ENCODE measurements around the gene CLPTM1L.
A peak's percentile ranks its signal among the peaks of the same experiment; 100 is the strongest.
"Not testable (repeated sequence)": the region's sequence is repeated elsewhere in the genome, so short reads cannot be mapped to it uniquely, and the experiment has no call there.

The CLPTM1L gene

GRCh38 chr5:1311439-1312055 lies 33.4 kb downstream of the CLPTM1L start:
- no peak for DNase-seq

- no peak for DNase-seq
Measured at GRCh38 chr5:1310118-1310517, 34.8 kb downstream of the CLPTM1L start.

- no peak for DNase-seq
Measured at GRCh38 chr5:1304033-1304432, 40.9 kb downstream of the CLPTM1L start.

GRCh38 chr5:1302258-1302657 lies 42.6 kb downstream of the CLPTM1L start:
- DNase-seq = no peak

GRCh38 chr5:1300581-1301083 lies 44.3 kb downstream of the CLPTM1L start:
- no peak for DNase-seq

- no peak for DNase-seq
Measured at GRCh38 chr5:1299961-1300360, 44.9 kb downstream of the CLPTM1L start.

DNA sequence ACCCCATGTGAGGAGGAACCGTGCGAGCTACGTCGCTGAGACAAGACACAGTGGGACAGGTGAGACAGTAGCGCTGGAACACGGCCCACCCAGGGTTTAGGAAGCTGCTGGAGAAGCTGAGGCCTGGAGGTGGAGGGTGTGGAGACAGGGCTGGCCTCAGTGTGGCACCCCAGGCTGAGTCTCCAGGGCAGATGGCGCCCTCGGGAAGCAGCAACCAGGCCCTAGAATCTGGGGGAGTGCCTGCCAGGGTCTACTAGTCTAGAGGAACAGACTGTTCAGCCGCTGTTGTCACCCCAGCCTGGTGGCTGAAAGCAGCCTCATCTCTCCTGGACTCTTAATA lies 45.4 kb downstream of the CLPTM1L start:
- no peak for DNase-seq

- no peak for DNase-seq
Measured at GRCh38 chr5:1298723-1299510, 46.0 kb downstream of the CLPTM1L start.

- DNase-seq = no peak
Measured at GRCh38 chr5:1298067-1298551, 46.8 kb downstream of the CLPTM1L start.

GRCh38 chr5:1297243-1297642 lies 47.7 kb downstream of the CLPTM1L start:
- DNase-seq = no peak

DNA sequence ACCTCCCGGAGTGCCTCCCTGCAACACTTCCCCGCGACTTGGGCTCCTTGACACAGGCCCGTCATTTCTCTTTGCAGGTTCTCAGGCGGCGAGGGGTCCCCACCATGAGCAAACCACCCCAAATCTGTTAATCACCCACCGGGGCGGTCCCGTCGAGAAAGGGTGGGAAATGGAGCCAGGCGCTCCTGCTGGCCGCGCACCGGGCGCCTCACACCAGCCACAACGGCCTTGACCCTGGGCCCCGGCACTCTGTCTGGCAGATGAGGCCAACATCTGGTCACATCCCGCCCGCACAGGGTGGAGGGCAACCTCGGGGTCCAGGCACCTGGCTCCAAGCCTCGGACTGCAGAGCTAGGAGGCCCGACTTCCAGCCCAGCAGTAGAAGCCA lies 49.3 kb downstream of the CLPTM1L start:
- DNase-seq = no peak

GRCh38 chr5:1294835-1295649 lies 49.9 kb downstream of the CLPTM1L start, which contains the start of gene TERT:
TSS of gene TERT (minus strand) at chr5:1295068. CDS start at chr5:1294989, 79 bp downstream.
- no peak for DNase-seq

- no peak for DNase-seq
Measured at GRCh38 chr5:1294206-1294834, 50.6 kb downstream of the CLPTM1L start.

DNA sequence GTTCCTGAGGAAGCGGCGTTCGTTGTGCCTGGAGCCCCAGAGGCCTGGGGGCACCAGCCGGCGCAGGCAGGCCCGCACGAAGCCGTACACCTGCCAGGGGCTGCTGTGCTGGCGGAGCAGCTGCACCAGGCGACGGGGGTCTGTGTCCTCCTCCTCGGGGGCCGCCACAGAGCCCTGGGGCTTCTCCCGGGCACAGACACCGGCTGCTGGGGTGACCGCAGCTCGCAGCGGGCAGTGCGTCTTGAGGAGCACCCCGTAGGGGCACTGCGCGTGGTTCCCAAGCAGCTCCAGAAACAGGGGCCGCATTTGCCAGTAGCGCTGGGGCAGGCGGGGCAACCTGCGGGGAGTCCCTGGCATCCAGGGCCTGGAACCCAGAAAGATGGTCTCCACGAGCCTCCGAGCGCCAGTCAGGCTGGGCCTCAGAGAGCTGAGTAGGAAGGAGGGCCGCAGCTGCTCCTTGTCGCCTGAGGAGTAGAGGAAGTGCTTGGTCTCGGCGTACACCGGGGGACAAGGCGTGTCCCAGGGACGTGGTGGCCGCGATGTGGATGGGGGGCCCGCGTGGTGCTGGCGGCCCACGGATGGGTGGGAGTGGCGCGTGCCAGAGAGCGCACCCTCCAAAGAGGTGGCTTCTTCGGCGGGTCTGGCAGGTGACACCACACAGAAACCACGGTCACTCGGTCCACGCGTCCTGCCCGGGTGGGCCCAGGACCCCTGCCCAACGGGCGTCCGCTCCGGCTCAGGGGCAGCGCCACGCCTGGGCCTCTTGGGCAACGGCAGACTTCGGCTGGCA lies 51.3 kb downstream of the CLPTM1L start:
- DNase-seq = peak; percentile 36

DNA sequence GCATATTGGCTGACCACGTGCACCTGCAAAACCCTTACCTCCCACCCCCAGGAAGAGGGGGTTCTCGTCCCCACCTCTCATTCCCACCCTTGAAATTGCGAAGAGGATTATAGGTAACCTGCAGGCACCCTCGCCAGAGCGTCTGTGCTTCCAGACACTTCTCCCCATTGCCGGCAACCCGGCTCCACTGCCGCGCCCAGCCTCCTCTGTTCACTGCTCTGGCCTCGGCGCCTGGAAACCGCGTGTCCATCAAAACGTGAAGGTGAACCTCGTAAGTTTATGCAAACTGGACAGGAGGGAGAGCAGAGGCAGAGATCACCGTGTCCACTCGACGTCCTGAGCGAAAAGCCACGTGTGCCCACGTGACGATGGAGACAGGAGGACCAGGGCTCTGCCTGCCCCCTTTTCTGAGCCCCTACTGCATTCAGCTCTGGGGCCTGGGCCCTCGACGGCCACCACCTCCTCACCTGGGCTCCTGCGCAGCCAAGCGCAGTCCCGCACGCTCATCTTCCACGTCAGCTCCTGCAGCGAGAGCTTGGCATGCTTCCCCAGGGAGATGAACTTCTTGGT lies 52.0 kb downstream of the CLPTM1L start:
- peak; percentile 32 for DNase-seq

DNA sequence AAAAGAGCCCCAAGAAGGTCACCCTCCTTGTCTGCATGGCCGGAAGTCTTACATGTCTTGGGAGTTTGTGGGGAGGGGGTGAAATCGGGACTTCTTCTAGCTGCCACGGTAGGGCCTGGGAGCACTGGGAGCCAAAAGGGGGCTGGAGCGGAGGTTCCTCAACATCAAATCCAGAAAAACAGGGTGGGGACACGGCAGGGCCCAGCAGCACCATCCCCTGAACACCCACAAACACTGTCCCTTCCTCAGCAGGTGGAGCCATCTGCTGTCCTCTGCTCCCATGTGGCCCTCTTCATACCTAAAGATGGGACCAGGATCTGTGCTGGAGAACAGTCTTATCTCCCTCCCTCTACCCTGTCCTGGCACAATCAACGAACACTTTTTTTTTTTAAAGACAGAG lies 52.8 kb downstream of the CLPTM1L start:
- no peak for DNase-seq

DNA sequence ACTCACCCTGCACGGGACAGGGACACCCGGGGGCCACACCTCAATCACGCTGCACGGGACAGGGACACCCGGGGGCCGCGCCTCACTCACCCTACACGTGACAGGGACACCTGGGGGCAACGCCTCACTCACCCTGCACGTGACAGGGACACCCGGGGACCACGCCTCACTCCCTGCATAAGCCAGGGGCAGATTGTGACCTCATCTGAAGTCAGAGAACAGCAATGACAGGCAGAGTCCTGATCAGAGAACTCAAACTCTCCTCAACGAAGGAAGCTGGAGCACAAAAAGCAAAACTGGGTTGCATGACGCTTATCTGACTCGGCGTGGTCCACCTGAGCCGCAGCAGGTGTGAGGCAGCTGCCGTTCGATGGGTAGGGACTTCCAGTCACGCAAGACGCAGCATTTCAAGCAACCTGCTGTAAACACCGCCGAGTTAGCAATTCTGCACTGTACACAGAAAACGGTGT lies 53.3 kb downstream of the CLPTM1L start:
- DNase-seq = no peak

GRCh38 chr5:1290956-1291355 lies 53.9 kb downstream of the CLPTM1L start:
- not testable (repeated sequence) for DNase-seq

- DNase-seq = not testable (repeated sequence)
Measured at GRCh38 chr5:1289559-1289958, 55.3 kb downstream of the CLPTM1L start.

DNA sequence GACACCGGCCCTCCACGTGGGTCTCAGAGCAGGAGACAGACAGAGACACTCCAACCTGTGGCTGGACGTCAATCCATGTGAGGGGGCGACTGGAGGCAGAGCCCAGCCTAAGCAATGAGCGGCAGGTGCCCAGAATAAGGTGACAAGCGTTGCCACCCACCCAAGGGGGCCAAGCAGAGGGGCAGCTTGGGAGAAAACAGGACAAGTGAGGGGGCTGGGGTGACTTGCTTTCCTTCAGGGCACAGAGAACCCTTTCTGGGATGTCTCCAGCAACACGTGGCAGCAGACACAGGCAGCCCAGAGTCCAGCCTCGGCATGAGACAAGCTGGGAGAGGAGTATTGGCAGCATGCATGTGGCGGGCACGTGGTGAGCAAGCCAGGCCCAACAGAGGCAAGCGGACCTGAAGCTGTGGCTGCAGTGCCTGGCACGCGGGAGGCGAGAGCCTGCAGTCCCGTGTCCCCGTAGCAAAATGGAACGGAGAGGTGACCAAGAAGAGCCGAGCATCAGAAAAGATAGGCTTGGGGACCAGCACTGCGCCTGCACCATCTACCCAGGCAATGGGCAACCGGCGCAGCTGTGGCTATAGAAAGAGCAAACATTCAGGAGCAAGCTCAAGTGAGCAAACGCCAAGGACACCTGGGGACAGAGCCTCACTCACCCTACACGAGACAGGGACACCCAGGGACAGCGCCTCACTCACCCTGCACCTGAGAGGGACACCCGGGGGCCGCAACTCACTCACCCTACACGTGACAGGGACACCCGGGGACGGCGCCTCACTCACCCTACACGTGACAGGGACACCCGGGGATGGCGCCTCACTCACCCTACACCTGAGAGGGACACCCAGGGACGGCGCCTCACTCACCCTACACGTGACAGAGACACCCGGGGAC lies 56.2 kb downstream of the CLPTM1L start:
- no peak for DNase-seq

Data from HCEC 1CT (cell line).